BLaER1 treated with 17β-estradiol and CSF1 and Interleukin-3, amounts not matched to agents 10 nM and 100 nM (cell line): ENCODE measurements around the gene MRPS18B.
A peak's percentile ranks its signal among the peaks of the same experiment; 100 is the strongest.

Source experiments
- H3K27ac ChIP-seq, 11 experiments: shearing (Covaris generic); formaldehyde crosslinking; 2 replicates each; pipeline ENCODE4 v1.8.1; 2022
- H3K27me3 ChIP-seq, 11 experiments: shearing (Covaris generic); formaldehyde crosslinking; 2 replicates each; pipeline ENCODE4 v1.8.1; 2022
- H3K36me3 ChIP-seq, 11 experiments: shearing (Covaris generic); formaldehyde crosslinking; 2 replicates each; pipeline ENCODE4 v1.8.1; 2022
- H3K4me1 ChIP-seq, 10 experiments: shearing (Covaris generic); formaldehyde crosslinking; 2 replicates each; pipeline ENCODE4 v1.8.1; 2022
- H3K4me2 ChIP-seq, 11 experiments: shearing (Covaris generic); formaldehyde crosslinking; 2 replicates each; pipeline ENCODE4 v1.8.1; 2022
- H3K4me3 ChIP-seq, 10 experiments: shearing (Covaris generic); formaldehyde crosslinking; 2 replicates each; pipeline ENCODE4 v1.8.1; 2022
- H3K9ac ChIP-seq, 11 experiments: shearing (Covaris generic); formaldehyde crosslinking; 2 replicates each; pipeline ENCODE4 v1.8.1; 2022
- H3K9me3 ChIP-seq, 11 experiments: shearing (Covaris generic); formaldehyde crosslinking; replicated peaks in 1 of 11; 2 replicates each; pipeline ENCODE4 v1.8.1; 2022
- H4K20me1 ChIP-seq, 11 experiments: shearing (Covaris generic); formaldehyde crosslinking; 2 replicates each; pipeline ENCODE4 v1.8.1; 2022
- Cebpa-rat ChIP-seq, 11 experiments: shearing (Covaris generic); IDR thresholded peaks; 2 replicates each; pipeline ENCODE4 v1.8.1; 2022

The MRPS18B gene

DNA sequence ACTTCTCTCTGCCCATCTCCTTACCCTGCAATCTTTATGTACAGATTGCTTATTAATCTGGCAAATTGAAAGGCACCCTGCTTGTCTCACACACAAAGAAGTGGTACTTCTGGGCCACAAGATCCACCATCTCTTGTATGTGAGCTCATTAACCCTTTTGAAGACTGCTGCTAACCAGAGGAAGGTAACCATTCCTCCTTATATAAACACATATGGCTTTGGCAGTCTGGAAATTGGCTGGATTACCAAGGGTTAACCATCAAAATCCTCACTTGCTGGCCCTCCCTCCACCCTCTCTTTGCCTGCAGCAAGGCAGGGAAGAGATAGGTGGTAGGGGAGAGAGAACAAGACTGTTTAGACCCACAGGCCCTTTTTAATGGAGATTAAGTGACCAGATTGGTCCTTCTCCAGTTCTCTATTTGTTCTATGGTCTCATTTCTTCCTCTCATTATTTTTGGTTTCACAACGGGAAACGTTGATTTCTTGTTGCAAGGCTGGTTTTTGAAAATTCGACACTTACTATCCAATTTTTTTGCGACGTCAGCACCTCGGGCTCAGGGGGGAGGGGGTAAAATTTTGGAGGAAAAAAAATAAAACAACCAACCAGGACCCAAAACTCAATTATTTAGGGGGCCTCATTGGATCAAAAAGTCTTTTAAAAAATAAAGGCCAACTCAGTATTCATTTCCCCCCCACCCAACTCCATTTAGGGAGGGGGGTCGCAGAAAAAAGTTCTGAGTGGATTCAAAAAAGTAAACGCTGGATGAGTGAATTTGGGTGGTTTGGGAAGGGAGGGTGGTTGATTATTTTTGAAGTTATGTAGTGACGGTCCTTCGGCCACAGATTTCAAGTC, 1.5 kb upstream of the MRPS18B start:
- peaks cover 5 to 36% (median 36%) of the 10 kb centered on the region in 11 experiments for H4K20me1 ChIP-seq
- peak overlapping the region; percentile 87 to 98 (median 94) for H3K4me2 ChIP-seq
- TF ChIP-seq Cebpa-rat (IDR thresholded peaks at IDR 0.05): no peak
- peak overlapping the region; percentile 97 to 99 (median 99) for H3K9ac ChIP-seq
- H3K36me3 ChIP-seq: peaks cover 32 to 70% (median 56%) of the 10 kb centered on the region in 11 experiments
- H3K27me3 ChIP-seq: no peaks in the 10 kb centered on the region
- peaks cover 44 to 50% (median 46%) of the 10 kb centered on the region in 10 experiments for H3K4me1 ChIP-seq
- H3K27ac ChIP-seq: peak overlapping the region; percentile 96 to 99 (median 98)
- no peaks in the 10 kb centered on the region; a peak in 1 of 22 replicates for H3K9me3 ChIP-seq
- H3K4me3 ChIP-seq: peak overlapping the region; percentile 71 to 92 (median 84)

DNA sequence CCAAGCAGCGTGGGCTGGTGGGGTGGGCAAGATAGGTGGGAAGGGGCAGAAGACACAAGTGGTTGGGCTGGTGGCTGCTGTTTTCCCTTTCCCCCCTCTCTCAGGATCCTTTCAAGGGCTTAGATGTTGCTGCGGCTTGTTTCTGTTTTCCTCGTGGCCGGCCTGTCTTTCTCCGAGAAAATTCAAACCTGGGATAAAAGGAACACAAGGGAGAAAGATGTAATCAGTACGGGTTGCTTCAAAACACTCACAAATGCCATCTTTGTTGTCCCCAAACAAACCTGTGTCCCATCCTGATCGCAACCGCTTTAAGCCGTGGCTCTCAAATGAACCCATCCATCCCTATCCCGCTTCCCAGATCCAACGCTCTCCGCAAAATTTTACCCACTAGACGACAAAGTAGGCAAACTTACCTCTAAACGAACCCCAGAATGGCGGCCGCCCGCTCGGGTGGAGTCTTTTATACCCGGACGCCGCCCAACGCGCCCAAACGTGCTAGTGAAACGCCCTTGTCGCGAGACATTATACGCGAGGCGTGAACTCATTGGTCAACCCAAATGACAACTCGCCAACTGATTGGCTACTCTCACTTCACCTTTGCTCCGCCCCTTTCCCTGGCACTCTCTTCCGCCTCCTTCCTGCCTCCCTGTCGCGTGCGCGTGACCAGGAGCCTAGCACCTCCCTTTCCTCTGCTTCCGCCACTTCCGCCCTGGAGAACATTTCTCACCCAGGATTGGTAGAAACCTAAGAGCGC, 652 bp upstream of the MRPS18B start, which contains the start of gene PPP1R10:
Gene PPP1R10 (minus strand): TSS at position 433 of the 754 bp plus-strand sequence. CDS start 7,299 bp downstream, outside the sequence.
- Histone ChIP-seq H3K4me2 (peak within 1 kb of the TSS; percentile 87 to 99 (median 96)), H3K27me3 (no peaks in the 10 kb centered on the region), H3K27ac (peak within 1 kb of the TSS; percentile 96 to 99 (median 98)), H4K20me1 (peaks cover 5 to 28% (median 28%) of the 10 kb centered on the region in 11 experiments), H3K36me3 (peaks cover 40 to 70% (median 57%) of the 10 kb centered on the region in 11 experiments), H3K9ac (peak within 1 kb of the TSS; percentile 97 to 99 (median 99)), H3K9me3 (no peaks in the 10 kb centered on the region; a peak in 1 of 22 replicates), H3K4me3 (peak within 1 kb of the TSS; percentile 71 to 92 (median 84)), H3K4me1 (peaks cover 37 to 42% (median 39%) of the 10 kb centered on the region in 10 experiments)
- no peak for TF ChIP-seq Cebpa-rat (IDR thresholded peaks at IDR 0.05)

DNA sequence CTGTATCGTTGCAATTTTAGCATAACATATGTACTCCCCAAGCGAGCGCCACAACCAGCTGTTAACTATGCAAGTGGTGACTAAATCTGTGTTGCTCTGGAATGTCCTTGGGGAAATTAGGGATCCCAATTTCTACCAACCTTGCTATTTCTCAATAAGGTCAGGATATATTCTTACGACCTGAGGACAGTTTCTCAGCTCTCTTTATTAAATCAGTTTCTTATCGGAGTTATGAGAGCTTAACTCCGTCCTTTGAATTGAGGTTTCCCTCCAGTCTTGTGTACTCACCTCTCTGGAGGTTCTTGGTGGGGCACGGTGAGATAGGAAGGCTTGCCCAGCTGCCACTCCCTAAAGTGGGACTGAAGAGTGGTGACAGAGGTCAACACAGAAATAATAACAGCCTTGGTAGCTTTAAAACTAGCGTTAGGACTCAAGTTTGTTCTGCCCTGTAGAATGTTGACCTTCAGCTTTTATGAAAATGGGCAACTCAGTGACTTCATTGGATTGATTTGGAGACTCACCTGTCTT, 694 bp downstream of the MRPS18B start:
- TF ChIP-seq Cebpa-rat (IDR thresholded peaks at IDR 0.05): no peak
- peaks cover 5 to 15% (median 14%) of the 10 kb centered on the region in 11 experiments; a peak in 21 of 22 replicates for H4K20me1 ChIP-seq
- H3K9ac ChIP-seq: peak overlapping the region; percentile 97 to 99 (median 99)
- H3K4me3 ChIP-seq: peak overlapping the region; percentile 65 to 92 (median 74)
- H3K27ac ChIP-seq: peak overlapping the region; percentile 96 to 99 (median 98)
- H3K4me1 ChIP-seq: peaks cover 23 to 29% (median 27%) of the 10 kb centered on the region in 10 experiments
- no peaks in the 10 kb centered on the region; a peak in 1 of 22 replicates for H3K9me3 ChIP-seq
- peaks cover 54 to 73% (median 64%) of the 10 kb centered on the region in 11 experiments for H3K36me3 ChIP-seq
- no peaks in the 10 kb centered on the region for H3K27me3 ChIP-seq
- peak overlapping the region; percentile 82 to 99 (median 94) for H3K4me2 ChIP-seq

DNA sequence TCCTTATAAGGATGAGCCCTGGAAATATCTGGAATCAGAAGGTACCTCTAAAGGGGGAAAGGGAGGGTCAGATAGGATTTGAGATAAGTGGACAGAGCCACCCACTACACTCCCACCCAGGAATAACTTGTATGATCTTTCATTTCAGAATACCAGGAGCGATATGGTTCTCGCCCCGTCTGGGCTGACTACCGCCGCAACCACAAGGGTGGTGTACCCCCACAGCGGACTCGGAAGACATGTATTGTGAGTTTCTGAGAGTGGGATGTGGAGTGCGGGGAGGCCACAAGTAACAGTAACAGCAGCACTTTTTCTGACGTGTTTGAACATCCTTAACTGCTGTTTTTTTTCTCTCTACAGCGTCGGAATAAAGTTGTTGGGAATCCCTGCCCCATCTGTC, 1.9 kb downstream of the MRPS18B start:
- H3K4me2 ChIP-seq: peak overlapping the region in 8 of 11 experiments; percentile 87 to 99 (median 94); a peak in 8 of 22 replicates
- H3K9ac ChIP-seq: peak overlapping the region in 9 of 11 experiments; percentile 31 to 99 (median 99); a peak in 12 of 22 replicates
- peaks cover 63 to 73% (median 66%) of the 10 kb centered on the region in 11 experiments for H3K36me3 ChIP-seq
- peaks cover 11 to 17% (median 14%) of the 10 kb centered on the region in 10 experiments for H3K4me1 ChIP-seq
- TF ChIP-seq Cebpa-rat (IDR thresholded peaks at IDR 0.05): no peak
- no peaks in the 10 kb centered on the region for H3K27me3 ChIP-seq
- no peak overlapping the region for H3K4me3 ChIP-seq
- peak overlapping the region in 2 of 11 experiments; percentile 13 to 98; a peak in 3 of 22 replicates for H3K27ac ChIP-seq
- H4K20me1 ChIP-seq: peaks cover 1 to 2% (median 2%) of the 10 kb centered on the region in 11 experiments; a peak in 20 of 22 replicates
- no peaks in the 10 kb centered on the region; a peak in 1 of 22 replicates for H3K9me3 ChIP-seq

DNA sequence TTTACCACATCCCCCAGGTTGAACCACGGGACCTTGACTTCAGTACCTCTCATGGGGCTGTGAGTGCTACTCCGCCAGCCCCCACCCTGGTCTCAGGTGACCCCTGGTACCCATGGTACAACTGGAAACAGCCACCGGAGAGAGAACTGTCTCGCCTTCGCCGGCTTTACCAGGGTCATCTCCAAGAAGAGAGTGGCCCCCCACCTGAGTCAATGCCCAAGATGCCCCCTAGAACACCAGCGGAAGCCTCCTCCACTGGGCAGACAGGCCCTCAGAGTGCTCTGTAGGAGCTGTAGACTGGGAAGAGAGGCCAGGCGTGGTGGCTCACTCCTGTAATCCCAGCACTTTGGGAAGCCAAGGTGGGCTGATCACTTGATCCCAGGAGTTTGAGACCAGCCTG, 7.9 kb downstream of the MRPS18B start:
- Histone ChIP-seq H3K4me1 (peaks cover 20 to 37% (median 27%) of the 10 kb centered on the region in 10 experiments), H3K4me2 (peak overlapping the region in 3 of 11 experiments; percentile 94 to 97 (median 97); a peak in 4 of 22 replicates), H3K9ac (peak overlapping the region in 8 of 11 experiments; percentile 1 to 92 (median 87); a peak in 5 of 22 replicates), H3K27me3 (no peaks in the 10 kb centered on the region), H4K20me1 (no peaks in the 10 kb centered on the region; a peak in 1 of 22 replicates), H3K36me3 (peaks cover 79 to 89% (median 85%) of the 10 kb centered on the region in 11 experiments), H3K9me3 (no peaks in the 10 kb centered on the region), H3K27ac (peak overlapping the region in 1 of 11 experiments; percentile 84; a peak in 1 of 22 replicates), H3K4me3 (no peak overlapping the region)
- no peak for TF ChIP-seq Cebpa-rat (IDR thresholded peaks at IDR 0.05)

DNA sequence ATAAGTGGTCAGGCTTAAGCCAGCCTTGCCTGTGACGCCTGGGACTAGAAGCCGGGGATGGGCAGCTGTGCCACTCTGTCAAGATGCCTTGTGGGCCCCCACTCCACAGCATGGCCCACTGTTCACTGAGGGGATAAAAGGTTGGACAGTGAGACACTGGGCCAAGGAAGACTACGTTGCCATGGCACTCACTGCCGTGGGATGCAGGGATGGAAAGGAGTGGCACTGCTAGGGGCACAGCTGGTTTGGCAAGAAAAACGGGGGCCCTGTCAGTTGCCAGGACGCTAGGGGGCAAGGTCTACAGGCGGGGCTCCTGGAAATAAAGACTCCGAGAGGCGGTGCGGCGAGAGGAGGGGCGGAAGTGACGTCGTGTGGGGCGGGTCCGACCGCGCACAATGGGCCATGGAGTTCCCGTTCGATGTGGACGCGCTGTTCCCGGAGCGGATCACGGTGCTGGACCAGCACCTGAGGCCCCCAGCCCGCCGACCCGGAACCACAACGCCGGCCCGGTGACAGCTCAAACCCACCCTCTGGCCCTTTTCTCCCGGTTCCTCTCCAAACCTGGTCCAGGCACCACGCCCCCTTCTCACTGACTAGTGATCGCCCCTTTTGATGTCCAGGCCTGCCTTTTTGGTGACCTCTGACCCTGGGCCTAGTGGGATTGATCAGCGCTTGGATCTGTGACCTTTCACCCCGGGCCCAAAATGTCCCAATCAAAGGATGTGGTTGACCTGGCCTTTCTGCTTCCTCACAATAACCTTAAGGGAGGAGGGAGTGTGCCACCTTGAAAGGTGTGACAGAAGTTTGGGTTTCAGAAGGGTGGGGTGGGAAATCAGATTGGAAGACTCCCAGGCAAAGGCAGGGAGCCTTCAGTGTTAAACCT, 9.1 kb downstream of the MRPS18B start, which contains the start of gene ATAT1:
Gene ATAT1 (plus strand): TSS at position 391 of the 883 bp plus-strand sequence.
- Histone ChIP-seq H4K20me1 (no peaks in the 10 kb centered on the region; a peak in 1 of 22 replicates), H3K27me3 (no peaks in the 10 kb centered on the region), H3K4me1 (peaks cover 20 to 37% (median 27%) of the 10 kb centered on the region in 10 experiments), H3K36me3 (peaks cover 79 to 89% (median 85%) of the 10 kb centered on the region in 11 experiments), H3K9ac (peak within 1 kb of the TSS; percentile 81 to 92 (median 89)), H3K4me2 (peak within 1 kb of the TSS; percentile 90 to 100 (median 97)), H3K27ac (peak within 1 kb of the TSS; percentile 52 to 92 (median 84); a peak in 21 of 22 replicates), H3K9me3 (no peaks in the 10 kb centered on the region), H3K4me3 (peak within 1 kb of the TSS; percentile 61 to 87 (median 76))
- no peak for TF ChIP-seq Cebpa-rat (IDR thresholded peaks at IDR 0.05)

DNA sequence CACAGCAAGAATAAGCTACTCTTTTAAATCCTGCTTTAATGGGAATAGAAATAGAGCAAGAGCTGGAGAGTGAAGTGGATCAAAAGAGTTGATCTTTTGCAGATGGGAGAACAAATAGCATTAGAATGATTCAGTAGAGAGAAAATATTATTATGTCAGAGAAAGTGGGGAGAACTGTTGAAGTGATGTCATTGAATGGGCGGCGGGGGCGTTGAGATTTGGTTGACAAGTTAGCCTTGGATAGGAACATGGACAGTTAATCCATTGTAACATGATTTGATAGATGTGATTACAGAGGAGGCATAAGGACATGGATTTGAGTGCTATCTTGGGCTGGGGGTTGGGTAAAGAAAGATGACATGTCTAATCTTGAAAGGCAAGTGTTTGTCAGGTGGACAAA, 18.2 kb downstream of the MRPS18B start:
- Histone ChIP-seq H3K4me1 (peaks cover 0 to 6% (median 0%) of the 10 kb centered on the region in 10 experiments; a peak in 5 of 20 replicates), H3K27me3 (no peaks in the 10 kb centered on the region), H3K27ac (no peak overlapping the region), H3K9ac (no peak overlapping the region), H3K36me3 (peaks cover 41 to 99% (median 89%) of the 10 kb centered on the region in 11 experiments), H4K20me1 (peaks cover 0 to 7% (median 0%) of the 10 kb centered on the region in 11 experiments; a peak in 1 of 22 replicates), H3K9me3 (no peaks in the 10 kb centered on the region), H3K4me3 (no peak overlapping the region), H3K4me2 (no peak overlapping the region)
- no peak for TF ChIP-seq Cebpa-rat (IDR thresholded peaks at IDR 0.05)
